HepG2 (cell line): Measurements from ENCODE around the gene ZBTB14. TPM values are rescaled to one million over a fixed set of nuclear protein-coding genes. Genes with fewer than 3 reads are reported as not detected.

Source experiments
- HIC2 ChIP-seq: sonication (generic); formaldehyde crosslinking; IDR thresholded peaks from 2 replicates; pipeline ENCODE4 v1.9.0; 2022; ENCODE audit warnings: low read depth, missing genetic modification reagents
- HMGXB4 ChIP-seq, 2 experiments: sonication (generic) in 1 of 2; formaldehyde crosslinking in 1 of 2; IDR thresholded peaks; 2 replicates each; pipeline versions ENCODE4 v1.4.0 to v1.6.1; 2018 to 2020; ENCODE audit warnings: missing genetic modification reagents in 2 of 2, borderline replicate concordance in 1 of 2, low read depth in 1 of 2, mild to moderate bottlenecking in 1 of 2, missing biosample characterization in 1 of 2
- HNRNPK ChIP-seq: fragments of 200-400 bp; formaldehyde crosslinking; IDR thresholded peaks from 2 replicates; pipeline ENCODE4 v1.6.1; 2018; ENCODE audit warnings: low read length, low read depth, moderate library complexity, mild to moderate bottlenecking; ENCODE audit not compliant: poor library complexity, severe bottlenecking
- HNRNPLL ChIP-seq: fragments of 200-400 bp; formaldehyde crosslinking; IDR thresholded peaks from 2 replicates; pipeline ENCODE4 v1.6.1; 2017; ENCODE audit warnings: mild to moderate bottlenecking, low read depth, low read length; ENCODE audit not compliant: poor library complexity, severe bottlenecking
- IKZF5 ChIP-seq: IDR thresholded peaks from 2 replicates; pipeline ENCODE4 v1.6.1; 2018; ENCODE audit warnings: missing genetic modification reagents, mild to moderate bottlenecking, missing compliant biosample characterization
- JUNB ChIP-seq: sonication (generic); formaldehyde crosslinking; IDR thresholded peaks from 2 replicates; pipeline ENCODE4 v1.8.0; 2022; ENCODE audit warnings: missing genetic modification reagents, mild to moderate bottlenecking, borderline replicate concordance
- KDM3A ChIP-seq: IDR thresholded peaks from 2 replicates; pipeline ENCODE4 v1.6.1; 2018; ENCODE audit warnings: low read depth, missing compliant biosample characterization
- KDM4B ChIP-seq: sonication (generic); formaldehyde crosslinking; IDR thresholded peaks from 2 replicates; pipeline ENCODE4 v1.4.0; 2020; ENCODE audit warnings: missing genetic modification reagents
- PHF5A ChIP-seq: IDR thresholded peaks from one replicate; pipeline ENCODE4 v1.6.1; 2018; ENCODE audit warnings: low read depth, missing genetic modification reagents; ENCODE audit not compliant: unreplicated experiment
- RAD21 ChIP-seq: fragments of 450-650 bp; formaldehyde crosslinking; IDR thresholded peaks from 2 replicates; pipeline ENCODE4 v1.5.0; 2020; ENCODE audit warnings: mild to moderate bottlenecking
- RFX5 ChIP-seq: IDR thresholded peaks from 2 replicates; pipeline ENCODE4 v1.6.1; 2011; ENCODE audit warnings: low read depth, low read length, improper control_type of control experiment
- SAP130 ChIP-seq: IDR thresholded peaks from 2 replicates; pipeline ENCODE4 v1.6.1; 2016; ENCODE audit warnings: low read depth
- SOX13 ChIP-seq, 3 experiments: fragments of 450-650 bp in 1 of 3; sonication (generic) in 1 of 3; formaldehyde crosslinking in 1 of 3; IDR thresholded peaks in 2 of 3; conservative IDR thresholded peaks in 1 of 3; 2 replicates each; pipeline versions ENCODE4 v1.5.0 to v1.6.1; 2016 to 2020; ENCODE audit warnings: antibody characterized with exemption in 1 of 3, mild to moderate bottlenecking in 1 of 3, missing compliant biosample characterization in 1 of 3, missing genetic modification reagents in 1 of 3, moderate library complexity in 1 of 3
- TFDP2 ChIP-seq: sonication (generic); formaldehyde crosslinking; IDR thresholded peaks from 2 replicates; pipeline ENCODE4 v1.4.0; 2020; ENCODE audit warnings: missing genetic modification reagents
- ZMAT3 ChIP-seq: sonication (generic); formaldehyde crosslinking; conservative IDR thresholded peaks from 2 replicates; pipeline ENCODE4 v1.7.0; 2021; ENCODE audit warnings: missing genetic modification reagents
- ZNF574 ChIP-seq: sonication (generic); formaldehyde crosslinking; IDR thresholded peaks from 2 replicates; pipeline ENCODE4 v1.4.0; 2020; ENCODE audit warnings: missing genetic modification reagents
- ZNF790 ChIP-seq: sonication (generic); formaldehyde crosslinking; IDR thresholded peaks from 2 replicates; pipeline ENCODE4 v1.8.0; 2022; ENCODE audit warnings: missing genetic modification reagents, mild to moderate bottlenecking, borderline replicate concordance
- ZSCAN21 ChIP-seq: sonication (generic); formaldehyde crosslinking; IDR thresholded peaks from 2 replicates; pipeline ENCODE4 v1.8.0; 2022; ENCODE audit warnings: mild to moderate bottlenecking, missing genetic modification reagents, moderate library complexity, borderline replicate concordance
- polyA plus RNA-seq, 8 experiments: library from polyadenylated mRNA; depleted of rRNA in 3 of 8; stranded (reverse) in 7 of 8; unstranded in 1 of 8; fragments of >200 nt; fragmentation: Illumina TruSeq in 4 of 8; extraction: Trizol in 4 of 8; gene quantifications; 2 replicates each; pipeline versions ENCODE4 v1.2.1 to v1.2.3, GENCODE V29; 2011 to 2016; ENCODE audit warnings: low read depth in 4 of 8, missing spikeins in 1 of 8, mixed read lengths in 1 of 8; ENCODE audit not compliant: insufficient read depth in 1 of 8
- total RNA-seq, 5 experiments: library from RNA; depleted of rRNA; stranded (reverse); fragments of >200 nt; fragmentation: Illumina TruSeq; extraction: Trizol; gene quantifications; 2 replicates each; pipeline ENCODE4 v1.2.3, GENCODE V29; 2016; ENCODE audit warnings: low read depth in 1 of 5

The ZBTB14 gene
- total and polyA plus RNA-seq, 2 of the 13 experiments (the other 11 are each of a cell fraction or from before 2014, with no cell fraction given): 8.0 to 14.4 TPM

- TF ChIP-seq ZNF790 (CRISPR knock-in tag) (no peak), JUNB (no peak), ZNF574 (CRISPR knock-in tag) (peak; percentile 52; the same call in 1 of the 2 replicates), PHF5A (no peak), HNRNPK (peak; percentile 78), RAD21 (CRISPR knock-in tag) (peak; percentile 48; the same call in 1 of the 2 replicates), KDM4B (CRISPR knock-in tag) (peak; percentile 45; the same call in 1 of the 2 replicates), SAP130 (CRISPR knock-in tag) (peak; percentile 1; the same call in 1 of the 2 replicates), TFDP2 (peak; percentile 64), KDM3A (CRISPR knock-in tag) (no peak), IKZF5 (CRISPR knock-in tag) (peak; percentile 32; the same call in 1 of the 2 replicates), HNRNPLL (peak; percentile 59), SOX13 (IDR thresholded peaks at IDR 0.05) (no peak), SOX13 (CRISPR knock-in tag; conservative IDR thresholded peaks at IDR 0.05 in 1 of 2, IDR thresholded peaks at IDR 0.05 in 1 of 2) (0 out of 4 replicates have a peak, but pooled peaks of 1 of the 2 experiments have one; percentile 9), HMGXB4 (CRISPR knock-in tag; IDR thresholded peaks at IDR 0.05; ENCODE audit: borderline replicate concordance in 1 of 2, low read depth in 1 of 2) (0 out of 4 replicates have a peak, but pooled peaks of 1 of the 2 experiments have one; percentile 10), ZSCAN21 (peak; percentile 58; the same call in 1 of the 2 replicates), HIC2 (CRISPR knock-in tag) (no peak), ZMAT3 (CRISPR knock-in tag) (no peak), RFX5 (0 out of 2 replicates have a peak, but pooled peaks have one; percentile 32)
Measured at GRCh38 chr18:5295981-5296705, 617 bp upstream of the ZBTB14 start (continued).
